HEK293T (cell line): Measurements from ENCODE around the gene IRF2.

ENCODE experiments used
- ARNT ChIP-seq: fragments of 450-650 bp; IDR thresholded peaks from 2 replicates; pipeline ENCODE4 v1.6.1; 2017; ENCODE audit warnings: mild to moderate bottlenecking
- BHLHE40 ChIP-seq: fragments of 450-650 bp; IDR thresholded peaks from 2 replicates; pipeline ENCODE4 v1.6.1; 2016; ENCODE audit warnings: mild to moderate bottlenecking, moderate library complexity, borderline replicate concordance
- CTBP1 ChIP-seq: fragments of 450-650 bp; IDR thresholded peaks from 2 replicates; pipeline ENCODE4 v1.6.1; 2016; ENCODE audit warnings: borderline replicate concordance
- ELF4 ChIP-seq: fragments of 450-650 bp; IDR thresholded peaks from 2 replicates; pipeline ENCODE4 v1.6.1; 2017; ENCODE audit warnings: antibody characterized with exemption
- FOXA1 ChIP-seq: fragments of 450-650 bp; IDR thresholded peaks from 2 replicates; pipeline ENCODE4 v1.6.1; 2016; ENCODE audit warnings: mild to moderate bottlenecking
- FOXK2 ChIP-seq: fragments of 450-650 bp; IDR thresholded peaks from 2 replicates; pipeline ENCODE4 v1.6.1; 2016; ENCODE audit warnings: mild to moderate bottlenecking
- FOXM1 ChIP-seq: fragments of 450-650 bp; IDR thresholded peaks from 2 replicates; pipeline ENCODE4 v1.6.1; 2017; ENCODE audit warnings: mild to moderate bottlenecking, borderline replicate concordance
- HDGF ChIP-seq: fragments of 450-650 bp; IDR thresholded peaks from 2 replicates; pipeline ENCODE4 v1.6.1; 2017; ENCODE audit warnings: antibody characterized with exemption, borderline replicate concordance
- L3MBTL2 ChIP-seq: fragments of 450-650 bp; conservative IDR thresholded peaks from 2 replicates; pipeline ENCODE4 v1.6.1; 2016; ENCODE audit warnings: mild to moderate bottlenecking
- LEF1 ChIP-seq: fragments of 450-650 bp; IDR thresholded peaks from 2 replicates; pipeline ENCODE4 v1.6.1; 2017; ENCODE audit warnings: mild to moderate bottlenecking, borderline replicate concordance
- SP1 ChIP-seq: fragments of 450-650 bp; IDR thresholded peaks from 2 replicates; pipeline ENCODE4 v1.6.1; 2017
- SUZ12 ChIP-seq: fragments of 450-650 bp; IDR thresholded peaks from 2 replicates; pipeline ENCODE4 v1.6.1; 2016; ENCODE audit warnings: mild to moderate bottlenecking
- TARDBP ChIP-seq: fragments of 450-650 bp; IDR thresholded peaks from 2 replicates; pipeline ENCODE4 v1.6.1; 2016
- TF ChIP-seq, protein P1 (sequence below): fragments of 450-650 bp; IDR thresholded peaks from 2 replicates; pipeline ENCODE4 v1.6.1; 2016

DNA sequence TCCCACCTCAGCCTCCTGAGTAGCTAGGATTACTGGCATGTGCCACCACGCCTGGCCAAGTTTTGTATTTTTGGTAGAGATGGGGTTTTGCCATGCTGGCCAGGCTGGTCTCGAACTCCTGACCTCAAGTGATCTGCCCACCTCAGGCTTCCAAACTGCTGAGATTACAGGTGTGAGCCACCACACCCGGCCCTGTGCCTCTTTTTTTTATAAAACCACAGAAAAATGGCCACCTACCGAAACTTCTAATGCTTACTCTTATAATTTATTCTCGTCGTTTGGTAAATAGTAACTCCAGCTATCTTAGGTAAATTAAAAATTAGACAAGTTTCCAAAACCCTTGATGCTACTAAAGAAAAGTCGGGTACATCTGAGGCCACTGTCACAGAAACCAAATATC lies 54.4 kb downstream of the IRF2 start:
- TF ChIP-seq BHLHE40 (no peak), FOXM1 (no peak), TARDBP (no peak), SUZ12 (no peak), HDGF (no peak), LEF1 (no peak), SP1 (no peak), FOXA1 (no peak), CTBP1 (no peak), ELF4 (no peak), ARNT (no peak), FOXK2 (no peak), L3MBTL2 (no peak)
- TF ChIP-seq, protein P1, sequence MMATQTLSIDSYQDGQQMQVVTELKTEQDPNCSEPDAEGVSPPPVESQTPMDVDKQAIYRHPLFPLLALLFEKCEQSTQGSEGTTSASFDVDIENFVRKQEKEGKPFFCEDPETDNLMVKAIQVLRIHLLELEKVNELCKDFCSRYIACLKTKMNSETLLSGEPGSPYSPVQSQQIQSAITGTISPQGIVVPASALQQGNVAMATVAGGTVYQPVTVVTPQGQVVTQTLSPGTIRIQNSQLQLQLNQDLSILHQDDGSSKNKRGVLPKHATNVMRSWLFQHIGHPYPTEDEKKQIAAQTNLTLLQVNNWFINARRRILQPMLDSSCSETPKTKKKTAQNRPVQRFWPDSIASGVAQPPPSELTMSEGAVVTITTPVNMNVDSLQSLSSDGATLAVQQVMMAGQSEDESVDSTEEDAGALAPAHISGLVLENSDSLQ, result no peak
